AG09309 (cell line): Measurements from ENCODE around the gene RTL1.

Experiments used
- DNase-seq: peaks from one replicate; pipeline ENCODE4 v3.0.0-alpha.2; 2010; ENCODE audit warnings: low read depth
- H3K4me3 ChIP-seq: 2 replicates; pipeline ENCODE4 v1.5.1; 2011; ENCODE audit warnings: mild to moderate bottlenecking, low read depth, low read length, moderate library complexity; ENCODE audit not compliant: control insufficient read depth
- TF ChIP-seq, protein P1 (sequence below): IDR thresholded peaks from 2 replicates; pipeline ENCODE4 v1.5.1; 2011; ENCODE audit warnings: mild to moderate bottlenecking, low read depth, low read length, inconsistent platforms; ENCODE audit not compliant: insufficient read depth, control insufficient read depth; ENCODE audit errors: missing control alignments

RTL1 gene

GRCh38 chr14:100873096-100873482 is 30.4 kb downstream of the RTL1 start:
- TF ChIP-seq, protein P1, sequence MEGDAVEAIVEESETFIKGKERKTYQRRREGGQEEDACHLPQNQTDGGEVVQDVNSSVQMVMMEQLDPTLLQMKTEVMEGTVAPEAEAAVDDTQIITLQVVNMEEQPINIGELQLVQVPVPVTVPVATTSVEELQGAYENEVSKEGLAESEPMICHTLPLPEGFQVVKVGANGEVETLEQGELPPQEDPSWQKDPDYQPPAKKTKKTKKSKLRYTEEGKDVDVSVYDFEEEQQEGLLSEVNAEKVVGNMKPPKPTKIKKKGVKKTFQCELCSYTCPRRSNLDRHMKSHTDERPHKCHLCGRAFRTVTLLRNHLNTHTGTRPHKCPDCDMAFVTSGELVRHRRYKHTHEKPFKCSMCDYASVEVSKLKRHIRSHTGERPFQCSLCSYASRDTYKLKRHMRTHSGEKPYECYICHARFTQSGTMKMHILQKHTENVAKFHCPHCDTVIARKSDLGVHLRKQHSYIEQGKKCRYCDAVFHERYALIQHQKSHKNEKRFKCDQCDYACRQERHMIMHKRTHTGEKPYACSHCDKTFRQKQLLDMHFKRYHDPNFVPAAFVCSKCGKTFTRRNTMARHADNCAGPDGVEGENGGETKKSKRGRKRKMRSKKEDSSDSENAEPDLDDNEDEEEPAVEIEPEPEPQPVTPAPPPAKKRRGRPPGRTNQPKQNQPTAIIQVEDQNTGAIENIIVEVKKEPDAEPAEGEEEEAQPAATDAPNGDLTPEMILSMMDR: no peak
- H3K4me3 ChIP-seq: no peak overlapping the region
- no peak for DNase-seq

GRCh38 chr14:100872259-100873095 is 31.0 kb downstream of the RTL1 start:
- no peak for DNase-seq
- TF ChIP-seq, protein P1: no peak
- no peak overlapping the region for H3K4me3 ChIP-seq

GRCh38 chr14:100871234-100872186 is 32.0 kb downstream of the RTL1 start:
- H3K4me3 ChIP-seq: no peak overlapping the region
- no peak for DNase-seq
- TF ChIP-seq, protein P1: no peak

DNA sequence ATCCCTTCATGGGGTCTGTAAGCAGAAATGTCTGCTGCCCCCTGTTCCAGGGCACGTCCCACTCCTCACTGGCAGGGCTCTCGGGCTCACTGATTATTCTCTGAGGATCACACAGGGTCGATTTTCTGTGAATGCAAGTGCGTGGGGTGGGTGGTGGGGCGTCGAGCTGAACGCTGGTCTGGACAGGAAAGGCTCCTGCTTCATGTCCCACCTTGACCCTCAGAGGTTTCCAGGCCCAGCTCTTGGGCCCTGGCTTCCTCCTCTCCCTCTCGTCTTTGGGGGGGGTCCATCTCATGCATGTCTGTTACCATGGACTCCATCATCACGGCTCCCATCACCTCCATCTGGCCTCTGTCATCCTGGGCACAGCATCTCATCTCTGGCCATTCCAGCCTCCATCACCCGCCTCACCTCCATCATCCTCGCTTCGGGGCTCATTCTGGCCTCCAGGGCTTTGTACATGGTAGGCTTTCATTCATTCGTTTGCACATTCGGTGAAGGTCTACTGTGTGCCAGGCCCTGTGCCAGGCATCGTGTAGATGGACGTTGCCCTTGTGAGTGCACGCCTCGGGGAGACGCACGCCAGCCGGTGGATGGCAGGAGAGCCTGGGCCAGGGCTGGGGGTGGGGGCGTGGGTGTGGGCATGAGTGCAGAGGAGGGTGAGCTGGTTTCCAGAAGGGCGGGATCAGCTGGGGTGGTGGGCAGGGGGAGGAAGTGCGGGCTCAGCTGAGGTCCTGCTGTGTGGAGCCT is 34.7 kb downstream of the RTL1 start:
- TF ChIP-seq, protein P1: no peak
- DNase-seq: no peak
- no peak overlapping the region for H3K4me3 ChIP-seq

GRCh38 chr14:100867631-100868315 is 35.7 kb downstream of the RTL1 start:
- DNase-seq: no peak
- H3K4me3 ChIP-seq: no peak overlapping the region

More at GRCh38 chr14:100867631-100868315, 35.7 kb downstream of the RTL1 start:
- TF ChIP-seq, protein P1: no peak
